ENCODE measurements around the gene BCL11A.

- TF ChIP-seq ZNF766 (CRISPR knock-in tag; IDR thresholded peaks at IDR 0.05; ENCODE audit: borderline replicate concordance) (no peak), ZBTB2 (CRISPR knock-in tag; IDR thresholded peaks at IDR 0.05; ENCODE audit: low read depth) (no peak), EZH2 (conservative IDR thresholded peaks at IDR 0.05; ENCODE audit: low read depth, low read length) (no peak)
Measured at GRCh38 chr2:60602828-60603532, 49.5 kb upstream of the BCL11A start.

Data from HepG2 (cell line).